Cardiac fibroblast (primary cell): ENCODE results near the gene ELF1.
"Not testable (repeated sequence)": the region's sequence is repeated elsewhere in the genome, so short reads cannot be mapped to it uniquely, and the experiment has no call there.

Experiments used
- DNase-seq, 2 donors: peaks; one replicate each; pipeline versions ENCODE4 v3.0.0 to v3.0.0-alpha.2; 2010; ENCODE audit warnings: low read depth in 2 of 2
- H3K4me3 ChIP-seq, 2 donors: replicated peaks in 1 of 2; 1 replicate in 1 of 2; 2 replicates in 1 of 2; pipeline ENCODE4 v1.5.1; 2011; ENCODE audit warnings: low read depth in 2 of 2, low read length in 2 of 2, mild to moderate bottlenecking in 2 of 2, moderate library complexity in 1 of 2
- TF ChIP-seq, protein P1 (sequence below): IDR thresholded peaks from one replicate; pipeline ENCODE4 v1.5.1; 2011; ENCODE audit warnings: low read depth, mild to moderate bottlenecking, low read length, inconsistent platforms

The ELF1 gene

DNA sequence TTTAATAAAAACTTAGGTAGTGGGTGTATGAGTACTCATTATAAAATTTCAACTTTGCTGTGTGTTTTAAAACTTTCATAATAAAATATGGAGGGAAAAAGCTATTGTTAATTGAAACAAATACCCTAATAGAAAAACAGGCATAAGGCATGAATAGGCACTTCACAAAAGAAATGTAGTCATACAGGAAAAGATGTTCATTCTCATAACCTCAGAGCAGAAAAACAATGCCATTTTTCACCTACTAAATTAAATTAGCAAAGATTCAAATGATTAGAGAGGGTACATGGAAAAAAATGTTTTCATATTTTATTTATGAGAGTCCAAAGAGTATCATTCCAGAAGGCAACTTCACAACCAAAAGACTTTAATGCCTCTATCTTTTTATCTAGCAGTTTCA, 20.6 kb upstream of the ELF1 start:
- TF ChIP-seq, protein P1, sequence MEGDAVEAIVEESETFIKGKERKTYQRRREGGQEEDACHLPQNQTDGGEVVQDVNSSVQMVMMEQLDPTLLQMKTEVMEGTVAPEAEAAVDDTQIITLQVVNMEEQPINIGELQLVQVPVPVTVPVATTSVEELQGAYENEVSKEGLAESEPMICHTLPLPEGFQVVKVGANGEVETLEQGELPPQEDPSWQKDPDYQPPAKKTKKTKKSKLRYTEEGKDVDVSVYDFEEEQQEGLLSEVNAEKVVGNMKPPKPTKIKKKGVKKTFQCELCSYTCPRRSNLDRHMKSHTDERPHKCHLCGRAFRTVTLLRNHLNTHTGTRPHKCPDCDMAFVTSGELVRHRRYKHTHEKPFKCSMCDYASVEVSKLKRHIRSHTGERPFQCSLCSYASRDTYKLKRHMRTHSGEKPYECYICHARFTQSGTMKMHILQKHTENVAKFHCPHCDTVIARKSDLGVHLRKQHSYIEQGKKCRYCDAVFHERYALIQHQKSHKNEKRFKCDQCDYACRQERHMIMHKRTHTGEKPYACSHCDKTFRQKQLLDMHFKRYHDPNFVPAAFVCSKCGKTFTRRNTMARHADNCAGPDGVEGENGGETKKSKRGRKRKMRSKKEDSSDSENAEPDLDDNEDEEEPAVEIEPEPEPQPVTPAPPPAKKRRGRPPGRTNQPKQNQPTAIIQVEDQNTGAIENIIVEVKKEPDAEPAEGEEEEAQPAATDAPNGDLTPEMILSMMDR: no peak
- no peak for DNase-seq
- H3K4me3 ChIP-seq: no peak overlapping the region

DNA sequence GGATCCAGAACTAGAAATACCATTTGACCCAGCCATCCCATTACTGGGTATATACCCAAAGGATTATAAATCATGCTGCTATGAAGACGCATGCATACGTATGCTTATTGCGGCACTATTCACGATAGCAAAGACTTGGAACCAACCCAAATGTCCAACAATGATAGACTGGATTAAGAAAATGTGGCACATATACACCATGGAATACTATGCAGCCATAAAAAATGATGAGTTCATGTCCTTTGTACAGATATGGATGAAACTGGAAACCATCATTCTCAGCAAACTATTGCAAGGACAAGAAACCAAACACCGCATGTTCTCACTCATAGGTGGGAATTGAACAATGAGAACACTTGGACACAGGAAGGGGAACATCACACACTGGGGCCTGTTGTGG, 17.4 kb upstream of the ELF1 start:
- DNase-seq, H3K4me3 ChIP-seq: not testable (repeated sequence)

DNA sequence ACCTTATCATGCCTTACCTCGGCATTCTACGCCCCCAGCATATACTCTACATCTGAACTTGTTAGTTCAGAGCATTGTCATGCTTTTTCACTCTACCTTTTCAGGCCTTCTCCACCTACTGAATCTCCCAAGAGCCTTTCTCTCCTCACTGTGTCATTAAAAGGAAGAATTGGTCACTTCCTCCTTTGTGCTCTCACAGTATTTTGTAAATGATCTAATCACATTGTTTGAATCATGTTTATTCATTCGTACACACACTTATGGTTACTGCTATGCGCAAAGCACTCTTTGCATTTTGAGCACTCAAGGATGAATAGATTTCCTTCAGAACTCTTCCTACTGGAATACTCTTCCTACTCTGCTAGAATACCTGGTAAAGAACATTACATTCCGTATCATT, 15.8 kb upstream of the ELF1 start:
- TF ChIP-seq, protein P1: no peak
- DNase-seq: peak in 1 of 2 donors; percentile 59
- no peak overlapping the region for H3K4me3 ChIP-seq

DNA sequence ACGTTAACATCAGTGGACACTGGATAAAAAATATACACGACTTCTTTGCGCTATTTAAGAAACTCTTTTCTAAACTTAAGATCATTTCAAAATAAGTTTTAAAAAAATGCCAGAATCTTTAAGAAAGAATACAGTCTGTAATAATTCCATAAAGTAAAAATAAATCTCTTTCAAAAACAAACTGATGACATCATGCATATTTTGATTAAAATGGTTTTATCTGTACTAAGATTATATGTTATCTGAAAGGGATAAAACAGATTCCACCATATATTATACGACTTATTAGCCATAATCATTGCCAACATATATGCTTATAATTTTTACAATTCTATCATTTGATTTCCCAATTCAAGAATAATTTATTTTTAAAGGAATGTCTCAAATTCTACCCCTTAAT, 15.3 kb upstream of the ELF1 start:
- TF ChIP-seq, protein P1: no peak
- no peak overlapping the region for H3K4me3 ChIP-seq
- no peak for DNase-seq

- H3K4me3 ChIP-seq: no peak overlapping the region
- no peak for DNase-seq
- TF ChIP-seq, protein P1: no peak
Measured at GRCh38 chr13:41032691-41033376, 13.7 kb upstream of the ELF1 start.

- TF ChIP-seq, protein P1: no peak
- DNase-seq: no peak
- no peak overlapping the region for H3K4me3 ChIP-seq
Measured at GRCh38 chr13:41029629-41030028, 10.5 kb upstream of the ELF1 start.

DNA sequence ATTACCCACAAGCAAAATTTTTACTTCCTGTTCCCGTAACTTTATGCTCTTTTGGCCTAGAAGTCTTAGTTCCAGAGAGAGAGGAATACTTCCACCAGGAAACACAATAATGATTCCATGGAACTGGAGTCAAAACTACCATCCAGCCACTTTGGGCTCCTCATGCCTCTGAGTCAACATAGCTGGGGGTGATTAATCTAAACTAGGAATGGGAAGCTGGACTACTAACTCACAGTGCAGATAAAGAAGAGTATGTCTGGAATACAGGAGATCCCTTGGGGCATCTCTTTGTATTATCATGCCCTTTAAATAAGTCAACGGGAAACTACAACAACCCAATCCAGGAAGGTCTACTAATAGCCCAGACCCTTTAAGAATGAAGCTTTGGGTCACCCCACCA, 8.9 kb upstream of the ELF1 start:
- DNase-seq: peak in 1 of 2 donors; percentile 45
- H3K4me3 ChIP-seq: no peak overlapping the region
- TF ChIP-seq, protein P1: no peak
